GM23338 (cell line): Measurements from ENCODE around the gene MPPE1. TPM values are rescaled to one million over a fixed set of nuclear protein-coding genes. Genes with fewer than 3 reads are reported as not detected.

Experiments used
- ATAC-seq: fragments of 200-7000 bp; cut with Tn5 transposase; 3 replicates; pipeline ENCODE4 v1.9.1; 2020
- DNase-seq: peaks from one replicate; pipeline ENCODE4 v3.0.0-alpha.2; 2015; ENCODE audit warnings: low spot score
- H2AFZ ChIP-seq: fragments of 200-600 bp; sonication (generic); 2 replicates; pipeline ENCODE4 v1.8.0; 2016; ENCODE audit warnings: antibody characterized with exemption, mild to moderate bottlenecking, moderate library complexity
- H3F3A ChIP-seq: fragments of 200-600 bp; sonication (generic); replicated peaks from 2 replicates; pipeline ENCODE4 v1.8.0; 2017; ENCODE audit warnings: antibody characterized with exemption, mixed run types, low read depth
- H3K27ac ChIP-seq: fragments of 200-600 bp; sonication (generic); 2 replicates; pipeline ENCODE4 v1.6.1; 2016; ENCODE audit warnings: low read depth
- H3K27me3 ChIP-seq: fragments of 200-600 bp; sonication (generic); 2 replicates; pipeline ENCODE4 v1.8.0; 2016; ENCODE audit warnings: mild to moderate bottlenecking, mixed run types, moderate library complexity; ENCODE audit not compliant: insufficient read depth
- H3K36me3 ChIP-seq: fragments of 200-600 bp; sonication (generic); 2 replicates; pipeline ENCODE4 v1.8.0; 2016; ENCODE audit warnings: mild to moderate bottlenecking; ENCODE audit not compliant: insufficient read depth
- H3K4me1 ChIP-seq: fragments of 200-600 bp; sonication (generic); 2 replicates; pipeline ENCODE4 v1.8.0; 2016; ENCODE audit warnings: mild to moderate bottlenecking, moderate library complexity; ENCODE audit not compliant: insufficient read depth
- H3K4me2 ChIP-seq: fragments of 200-600 bp; sonication (generic); 2 replicates; pipeline ENCODE4 v1.7.1; 2017; ENCODE audit warnings: mixed run types
- H3K4me3 ChIP-seq: fragments of 200-600 bp; sonication (generic); 2 replicates; pipeline ENCODE4 v1.6.1; 2016; ENCODE audit warnings: mixed run types
- H3K79me2 ChIP-seq: fragments of 200-600 bp; sonication (generic); replicated peaks from 2 replicates; pipeline ENCODE4 v1.8.0; 2017; ENCODE audit warnings: mild to moderate bottlenecking; ENCODE audit not compliant: insufficient read depth
- H3K9me2 ChIP-seq: fragments of 200-600 bp; sonication (generic); 2 replicates; pipeline ENCODE4 v1.8.0; 2017; ENCODE audit not compliant: insufficient read depth
- H4K20me1 ChIP-seq: fragments of 200-600 bp; sonication (generic); replicated peaks from 2 replicates; pipeline ENCODE4 v1.8.0; 2017; ENCODE audit warnings: mild to moderate bottlenecking; ENCODE audit not compliant: insufficient read depth
- H3K27ac Mint-ChIP-seq: 2 replicates; pipeline ENCODE4 v1.8.0; 2020; ENCODE audit warnings: inconsistent platforms, mild to moderate bottlenecking, moderate library complexity, mixed read lengths
- H3K27me3 Mint-ChIP-seq: 3 replicates; pipeline ENCODE4 v1.8.0; 2022; ENCODE audit warnings: low read depth, mild to moderate bottlenecking, moderate library complexity, mixed read lengths, inconsistent platforms; ENCODE audit not compliant: insufficient read depth, poor library complexity
- H3K36me3 Mint-ChIP-seq: 3 replicates; pipeline ENCODE4 v1.8.0; 2021; ENCODE audit warnings: low read depth, mild to moderate bottlenecking, inconsistent platforms, moderate library complexity, mixed read lengths
- H3K4me1 Mint-ChIP-seq: 3 replicates; pipeline ENCODE4 v1.8.0; 2020; ENCODE audit warnings: mild to moderate bottlenecking, inconsistent platforms, mixed read lengths
- H3K4me3 Mint-ChIP-seq: 3 replicates; pipeline ENCODE4 v1.8.0; 2021; ENCODE audit warnings: moderate library complexity, mild to moderate bottlenecking, inconsistent platforms, mixed read lengths
- H3K9me3 Mint-ChIP-seq: 3 replicates; pipeline ENCODE4 v1.8.0; 2020; ENCODE audit warnings: moderate library complexity, mild to moderate bottlenecking, inconsistent platforms, mixed read lengths
- CREB1 ChIP-seq: fragments of 250-450 bp; sonication (Bioruptor Pico); IDR thresholded peaks from 2 replicates; pipeline ENCODE4 v1.5.0; 2020; ENCODE audit warnings: low read depth, mild to moderate bottlenecking, moderate library complexity
- EZH2 ChIP-seq: fragments of 200-600 bp; sonication (generic); IDR thresholded peaks from one replicate; pipeline ENCODE4 v1.8.0; 2017; ENCODE audit warnings: antibody characterized with exemption, mild to moderate bottlenecking, low read depth; ENCODE audit not compliant: unreplicated experiment
- EZH2phosphoT487 ChIP-seq: fragments of 200-600 bp; sonication (generic); IDR thresholded peaks from one replicate; pipeline ENCODE4 v1.8.1; 2018; ENCODE audit warnings: antibody characterized with exemption; ENCODE audit not compliant: unreplicated experiment
- JUNB ChIP-seq: IDR thresholded peaks from one replicate; pipeline ENCODE4 v1.6.1; 2016; ENCODE audit warnings: antibody characterized with exemption; ENCODE audit not compliant: unreplicated experiment
- NANOG ChIP-seq: IDR thresholded peaks from 2 replicates; pipeline ENCODE4 v1.6.1; 2016; ENCODE audit warnings: antibody characterized with exemption, borderline replicate concordance
- POLR2AphosphoS5 ChIP-seq: IDR thresholded peaks from 2 replicates; pipeline ENCODE4 v1.6.1; 2016; ENCODE audit warnings: antibody characterized with exemption, low read depth
- STAT1 ChIP-seq: IDR thresholded peaks from one replicate; pipeline ENCODE4 v1.6.1; 2016; ENCODE audit warnings: antibody characterized with exemption; ENCODE audit not compliant: unreplicated experiment
- ZNF114 ChIP-seq: fragments of 250-450 bp; sonication (Bioruptor Pico); IDR thresholded peaks from 2 replicates; pipeline ENCODE4 v1.5.0; 2020; ENCODE audit warnings: mild to moderate bottlenecking, moderate library complexity
- ZNF331 ChIP-seq: fragments of 250-450 bp; sonication (Bioruptor Pico); IDR thresholded peaks from 2 replicates; pipeline ENCODE4 v1.5.0; 2020; ENCODE audit warnings: low read depth, mild to moderate bottlenecking, moderate library complexity
- ZNF462 ChIP-seq: fragments of 250-450 bp; sonication (Bioruptor Pico); IDR thresholded peaks from 2 replicates; pipeline ENCODE4 v1.5.0; 2020; ENCODE audit warnings: mild to moderate bottlenecking, moderate library complexity
- polyA plus RNA-seq: library from polyadenylated mRNA; unstranded; fragments of >200 nt; fragmentation: Nextera tagmentation; extraction: Ambion mirVana; gene quantifications from 2 replicates; pipeline ENCODE4 v1.2.1, GENCODE V29; 2016
- total RNA-seq: library from RNA; depleted of rRNA; stranded (reverse); fragments of >200 nt; shearing (Covaris generic); gene quantifications from 2 replicates; pipeline ENCODE4 v1.2.3, GENCODE V29; 2014
- TF ChIP-seq, protein P1 (sequence below): IDR thresholded peaks from one replicate; pipeline ENCODE4 v1.6.1; 2018; ENCODE audit warnings: antibody characterized with exemption; ENCODE audit not compliant: unreplicated experiment
- TF ChIP-seq, protein P2 (sequence below), 2 experiments: fragments of 200-600 bp in 1 of 2; sonication (generic) in 1 of 2; conservative IDR thresholded peaks; 2 replicates each; pipeline versions ENCODE4 v1.5.1 to v1.6.1; 2016 to 2017; ENCODE audit warnings: antibody characterized with exemption in 2 of 2, low read depth in 2 of 2, mild to moderate bottlenecking in 2 of 2, moderate library complexity in 1 of 2
- TF ChIP-seq, protein P3 (sequence below): IDR thresholded peaks from 2 replicates; pipeline ENCODE4 v1.6.1; 2016; ENCODE audit warnings: antibody characterized with exemption

MPPE1 gene
- total and polyA plus RNA-seq, 2 experiments from 2014 or later = 18.8 to 24.6 TPM

DNA sequence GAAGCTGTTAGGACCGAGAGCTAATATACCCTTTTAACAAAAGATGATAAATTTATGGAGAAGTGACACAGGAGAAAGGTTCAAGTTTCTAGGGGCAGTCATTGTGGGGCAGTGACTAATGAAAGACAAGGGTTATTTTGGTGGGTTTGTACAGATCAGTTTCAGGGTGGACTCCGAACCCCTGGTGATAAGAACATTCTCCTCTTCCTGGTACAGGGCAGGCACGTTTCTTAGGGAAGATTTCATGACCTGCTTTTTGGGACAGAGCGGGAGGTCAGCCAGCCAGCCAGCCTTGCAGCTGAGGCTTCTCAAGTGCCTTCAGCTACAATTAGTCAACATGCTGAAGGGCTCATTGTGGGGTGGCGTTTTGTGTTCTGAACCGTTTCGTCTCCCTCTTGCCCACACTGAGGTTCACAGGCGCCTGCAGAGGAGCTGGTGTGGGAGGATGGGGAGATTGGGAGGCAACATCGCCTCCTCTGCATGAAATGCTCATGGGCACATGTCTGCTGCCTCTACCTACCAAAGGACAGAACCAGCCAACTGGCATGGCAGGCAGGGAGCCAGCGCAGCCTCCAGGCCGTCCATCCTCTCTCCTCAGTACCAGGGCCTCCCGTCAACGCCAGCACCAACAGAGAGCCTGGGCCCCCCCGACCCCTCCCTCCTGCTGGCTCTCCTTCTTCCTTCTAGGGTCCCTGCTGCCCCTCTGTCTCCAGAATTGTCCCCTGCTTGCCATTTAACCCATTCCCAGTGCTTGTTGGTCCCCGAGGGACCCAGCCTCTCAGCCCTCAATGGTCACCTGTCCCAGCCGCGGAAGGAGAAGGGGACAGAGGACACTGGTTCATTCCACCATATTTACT is 47.3 kb downstream of the MPPE1 start:
- TF ChIP-seq EZH2phosphoT487 = no peak
- no peak for TF ChIP-seq ZNF114 (CRISPR knock-in tag)
- TF ChIP-seq, protein P1, sequence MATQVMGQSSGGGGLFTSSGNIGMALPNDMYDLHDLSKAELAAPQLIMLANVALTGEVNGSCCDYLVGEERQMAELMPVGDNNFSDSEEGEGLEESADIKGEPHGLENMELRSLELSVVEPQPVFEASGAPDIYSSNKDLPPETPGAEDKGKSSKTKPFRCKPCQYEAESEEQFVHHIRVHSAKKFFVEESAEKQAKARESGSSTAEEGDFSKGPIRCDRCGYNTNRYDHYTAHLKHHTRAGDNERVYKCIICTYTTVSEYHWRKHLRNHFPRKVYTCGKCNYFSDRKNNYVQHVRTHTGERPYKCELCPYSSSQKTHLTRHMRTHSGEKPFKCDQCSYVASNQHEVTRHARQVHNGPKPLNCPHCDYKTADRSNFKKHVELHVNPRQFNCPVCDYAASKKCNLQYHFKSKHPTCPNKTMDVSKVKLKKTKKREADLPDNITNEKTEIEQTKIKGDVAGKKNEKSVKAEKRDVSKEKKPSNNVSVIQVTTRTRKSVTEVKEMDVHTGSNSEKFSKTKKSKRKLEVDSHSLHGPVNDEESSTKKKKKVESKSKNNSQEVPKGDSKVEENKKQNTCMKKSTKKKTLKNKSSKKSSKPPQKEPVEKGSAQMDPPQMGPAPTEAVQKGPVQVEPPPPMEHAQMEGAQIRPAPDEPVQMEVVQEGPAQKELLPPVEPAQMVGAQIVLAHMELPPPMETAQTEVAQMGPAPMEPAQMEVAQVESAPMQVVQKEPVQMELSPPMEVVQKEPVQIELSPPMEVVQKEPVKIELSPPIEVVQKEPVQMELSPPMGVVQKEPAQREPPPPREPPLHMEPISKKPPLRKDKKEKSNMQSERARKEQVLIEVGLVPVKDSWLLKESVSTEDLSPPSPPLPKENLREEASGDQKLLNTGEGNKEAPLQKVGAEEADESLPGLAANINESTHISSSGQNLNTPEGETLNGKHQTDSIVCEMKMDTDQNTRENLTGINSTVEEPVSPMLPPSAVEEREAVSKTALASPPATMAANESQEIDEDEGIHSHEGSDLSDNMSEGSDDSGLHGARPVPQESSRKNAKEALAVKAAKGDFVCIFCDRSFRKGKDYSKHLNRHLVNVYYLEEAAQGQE = no peak
- no peak for TF ChIP-seq ZNF331 (CRISPR knock-in tag)
- TF ChIP-seq ZNF462 = no peak
- no peak for TF ChIP-seq POLR2AphosphoS5
- no peak for TF ChIP-seq CREB1 (CRISPR knock-in tag)
- TF ChIP-seq STAT1 = no peak
- TF ChIP-seq NANOG = no peak
- TF ChIP-seq, protein P2, sequence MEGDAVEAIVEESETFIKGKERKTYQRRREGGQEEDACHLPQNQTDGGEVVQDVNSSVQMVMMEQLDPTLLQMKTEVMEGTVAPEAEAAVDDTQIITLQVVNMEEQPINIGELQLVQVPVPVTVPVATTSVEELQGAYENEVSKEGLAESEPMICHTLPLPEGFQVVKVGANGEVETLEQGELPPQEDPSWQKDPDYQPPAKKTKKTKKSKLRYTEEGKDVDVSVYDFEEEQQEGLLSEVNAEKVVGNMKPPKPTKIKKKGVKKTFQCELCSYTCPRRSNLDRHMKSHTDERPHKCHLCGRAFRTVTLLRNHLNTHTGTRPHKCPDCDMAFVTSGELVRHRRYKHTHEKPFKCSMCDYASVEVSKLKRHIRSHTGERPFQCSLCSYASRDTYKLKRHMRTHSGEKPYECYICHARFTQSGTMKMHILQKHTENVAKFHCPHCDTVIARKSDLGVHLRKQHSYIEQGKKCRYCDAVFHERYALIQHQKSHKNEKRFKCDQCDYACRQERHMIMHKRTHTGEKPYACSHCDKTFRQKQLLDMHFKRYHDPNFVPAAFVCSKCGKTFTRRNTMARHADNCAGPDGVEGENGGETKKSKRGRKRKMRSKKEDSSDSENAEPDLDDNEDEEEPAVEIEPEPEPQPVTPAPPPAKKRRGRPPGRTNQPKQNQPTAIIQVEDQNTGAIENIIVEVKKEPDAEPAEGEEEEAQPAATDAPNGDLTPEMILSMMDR (conservative IDR thresholded peaks at IDR 0.05; ENCODE audit: low read depth in 2 of 2) = no peak
- no peak for TF ChIP-seq EZH2
- TF ChIP-seq, protein P3, sequence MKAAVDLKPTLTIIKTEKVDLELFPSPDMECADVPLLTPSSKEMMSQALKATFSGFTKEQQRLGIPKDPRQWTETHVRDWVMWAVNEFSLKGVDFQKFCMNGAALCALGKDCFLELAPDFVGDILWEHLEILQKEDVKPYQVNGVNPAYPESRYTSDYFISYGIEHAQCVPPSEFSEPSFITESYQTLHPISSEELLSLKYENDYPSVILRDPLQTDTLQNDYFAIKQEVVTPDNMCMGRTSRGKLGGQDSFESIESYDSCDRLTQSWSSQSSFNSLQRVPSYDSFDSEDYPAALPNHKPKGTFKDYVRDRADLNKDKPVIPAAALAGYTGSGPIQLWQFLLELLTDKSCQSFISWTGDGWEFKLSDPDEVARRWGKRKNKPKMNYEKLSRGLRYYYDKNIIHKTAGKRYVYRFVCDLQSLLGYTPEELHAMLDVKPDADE = no peak
- no peak for TF ChIP-seq JUNB
- Histone ChIP-seq H3K9me2 (no peaks in the 10 kb centered on the region; the same call in 1 of the 2 replicates), H3K27me3 (no peaks in the 10 kb centered on the region), H3K4me1 (peaks cover 19% of the 10 kb centered on the region), H3K27ac (no peak overlapping the region), H3F3A (no peaks in the 10 kb centered on the region), H3K36me3 (no peaks in the 10 kb centered on the region), H4K20me1 (no peaks in the 10 kb centered on the region), H3K79me2 (no peaks in the 10 kb centered on the region; the same call in 1 of the 2 replicates), H2AFZ (no peak overlapping the region), H3K4me3 (no peak overlapping the region), H3K4me2 (no peak overlapping the region)
- H3K9me3 Mint-ChIP-seq = no peaks in the 10 kb centered on the region
- DNase-seq (no peak), ATAC-seq (no peak)
- H3K27me3 Mint-ChIP-seq = peaks cover 6% of the 10 kb centered on the region
- no peak overlapping the region; the same call in 2 of the 3 replicates for H3K4me3 Mint-ChIP-seq
- H3K27ac Mint-ChIP-seq = no peak overlapping the region; the same call in 1 of the 2 replicates
- peaks cover 29% of the 10 kb centered on the region for H3K4me1 Mint-ChIP-seq
- no peaks in the 10 kb centered on the region; the same call in 1 of the 3 replicates for H3K36me3 Mint-ChIP-seq
